ENCODE data around the gene LALBA.
A peak's percentile ranks its signal among the peaks of the same experiment; 100 is the strongest.
"Not testable (repeated sequence)": the region's sequence is repeated elsewhere in the genome, so short reads cannot be mapped to it uniquely, and the experiment has no call there.

The LALBA gene

DNA sequence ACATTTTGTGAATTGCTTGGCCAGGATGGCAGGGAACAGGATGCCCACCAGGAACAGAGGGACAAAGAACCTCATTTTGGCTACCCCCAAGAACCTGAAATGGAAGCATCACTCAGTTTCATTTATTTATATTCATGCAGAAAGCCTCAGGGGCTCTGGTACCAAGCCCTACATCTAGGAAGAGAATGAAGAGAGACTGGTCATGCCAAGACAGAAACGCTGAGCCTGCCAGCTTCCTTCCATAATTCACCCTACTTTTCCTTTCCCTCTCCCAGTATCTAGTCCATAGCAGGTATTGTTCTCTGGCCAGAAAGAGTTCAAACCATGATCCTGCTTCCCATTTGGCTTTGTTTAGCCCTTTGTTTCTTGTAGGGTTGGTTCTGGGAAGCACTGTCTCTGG, at the start of gene LALBA:
LALBA (minus strand) TSS at position 101 of the 400 bp plus-strand sequence; CDS start at position 75, 26 bp downstream.
- DNase-seq = no peak

GRCh38 chr12:48618541-48618940, 48.7 kb upstream of the LALBA start:
- peak; percentile 63 for DNase-seq

- no peak for DNase-seq
These were observed 45.8 kb upstream of the LALBA start for GRCh38 chr12:48615681-48616080.

GRCh38 chr12:48613321-48613720, 43.5 kb upstream of the LALBA start:
- DNase-seq = no peak

DNA sequence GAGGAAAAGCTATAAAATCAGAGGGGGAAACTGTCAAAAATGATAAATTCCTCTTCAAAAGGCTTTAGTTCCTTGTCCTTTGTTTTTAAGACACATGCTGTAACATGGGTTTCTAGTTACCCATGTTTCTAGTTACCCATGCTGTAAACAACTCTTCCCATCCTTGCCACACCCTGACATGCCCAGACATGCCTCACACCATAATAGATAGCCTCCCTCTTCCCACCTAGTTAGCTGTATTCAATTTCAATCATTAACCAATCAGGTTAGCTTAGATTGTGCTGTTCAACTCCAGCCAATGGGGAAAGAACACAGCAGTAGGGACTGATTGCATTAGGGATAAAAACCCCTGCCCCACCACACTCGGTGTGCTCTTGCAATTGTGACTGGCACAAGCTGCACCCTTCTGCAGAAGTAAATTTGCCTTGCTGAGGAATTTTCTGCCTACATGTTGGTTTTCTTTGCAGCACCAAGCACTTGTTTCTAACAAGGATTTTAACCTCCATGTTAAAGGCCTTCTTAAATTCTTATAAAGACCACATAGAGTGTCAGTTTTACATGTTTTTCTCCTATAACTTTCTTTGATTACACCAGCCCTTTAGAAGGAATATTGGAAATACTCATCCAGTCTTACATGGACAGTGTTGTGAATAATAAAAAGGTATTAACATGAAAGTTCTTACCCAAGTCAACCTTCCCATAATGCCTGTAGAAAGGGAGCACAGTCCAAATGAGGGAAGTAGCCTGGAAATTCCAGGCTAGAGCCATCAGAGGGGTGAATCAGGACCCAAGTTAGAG, 32.5 kb upstream of the LALBA start:
- no peak for DNase-seq

DNA sequence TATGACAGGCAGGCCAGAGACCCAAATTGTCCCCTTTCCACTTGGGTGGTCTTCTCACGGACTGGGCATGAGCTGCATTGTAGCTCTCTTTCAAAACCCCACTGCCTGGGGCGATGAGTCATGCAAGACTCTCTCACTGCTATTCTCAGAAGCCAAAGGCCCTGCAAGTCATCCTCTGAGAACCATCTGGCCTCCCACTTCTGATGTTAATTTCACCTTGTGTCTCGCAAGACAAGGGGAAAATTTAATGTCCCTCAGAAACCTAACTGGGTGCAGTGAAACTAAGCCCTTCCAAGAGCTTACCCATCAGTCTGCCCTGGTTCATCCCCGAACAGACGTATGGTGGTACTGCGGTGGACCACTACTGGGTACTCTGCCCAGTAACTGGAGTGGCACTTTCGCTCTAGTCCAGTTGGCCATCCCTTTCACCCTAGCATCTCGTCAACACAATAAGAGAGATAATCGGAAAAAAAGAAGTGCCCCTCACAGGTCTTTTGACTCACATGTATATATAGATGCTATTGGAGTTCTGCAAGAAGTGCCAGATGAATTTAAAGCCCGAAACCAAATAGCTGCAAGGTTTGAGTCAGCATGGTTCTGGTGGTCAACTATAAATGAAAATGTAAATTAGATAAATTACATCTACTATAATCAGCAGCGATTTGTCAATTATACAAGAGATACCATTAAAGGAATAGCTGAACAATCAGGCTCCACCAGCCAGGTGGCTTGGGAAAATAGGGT, 31.3 kb upstream of the LALBA start:
- DNase-seq = no peak

GRCh38 chr12:48600552-48600951, 30.7 kb upstream of the LALBA start:
- DNase-seq = no peak

DNA sequence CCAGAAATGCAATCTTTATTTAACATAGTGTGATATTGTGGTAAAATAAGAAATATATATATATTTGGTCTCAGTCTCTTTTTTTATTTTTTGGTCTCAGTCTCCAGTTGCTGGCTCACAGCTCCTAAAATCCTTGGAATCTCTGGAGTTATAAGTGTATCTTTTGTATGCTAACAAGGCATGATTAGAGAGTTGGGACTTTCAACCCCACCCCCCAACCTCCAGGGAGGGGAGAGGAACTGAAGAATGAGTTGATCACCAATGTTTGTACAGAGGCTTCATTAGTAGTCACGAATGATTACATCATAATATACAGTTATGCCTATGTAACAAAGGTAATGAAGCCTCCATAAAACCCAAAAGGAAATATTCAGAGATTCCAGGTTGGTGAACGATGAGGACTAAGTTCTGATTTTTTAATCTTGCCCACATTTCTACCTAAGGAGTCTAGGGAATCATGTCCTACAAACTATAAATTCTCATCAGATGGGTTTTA, 22.8 kb upstream of the LALBA start:
- no peak for DNase-seq

DNA sequence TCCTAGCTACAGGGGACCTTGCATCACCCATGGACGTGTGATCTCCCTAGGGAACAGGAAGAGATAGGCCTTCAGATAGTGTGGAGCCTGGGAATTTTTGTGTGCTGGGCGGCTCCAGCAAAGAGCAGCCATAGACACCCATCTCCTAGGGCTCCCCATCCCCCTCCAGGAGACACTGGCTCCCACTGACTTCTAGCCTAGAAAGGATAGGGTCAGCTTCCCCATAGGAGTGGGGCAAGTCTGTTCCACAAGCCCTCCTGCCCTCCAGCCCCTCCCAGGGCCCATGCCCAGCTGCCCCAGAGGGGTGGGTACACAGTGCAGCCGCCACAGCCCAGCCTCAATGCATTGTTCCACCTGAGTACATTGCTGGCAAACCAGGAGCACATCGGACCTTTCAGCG, 16.5 kb upstream of the LALBA start:
- no peak for DNase-seq

DNA sequence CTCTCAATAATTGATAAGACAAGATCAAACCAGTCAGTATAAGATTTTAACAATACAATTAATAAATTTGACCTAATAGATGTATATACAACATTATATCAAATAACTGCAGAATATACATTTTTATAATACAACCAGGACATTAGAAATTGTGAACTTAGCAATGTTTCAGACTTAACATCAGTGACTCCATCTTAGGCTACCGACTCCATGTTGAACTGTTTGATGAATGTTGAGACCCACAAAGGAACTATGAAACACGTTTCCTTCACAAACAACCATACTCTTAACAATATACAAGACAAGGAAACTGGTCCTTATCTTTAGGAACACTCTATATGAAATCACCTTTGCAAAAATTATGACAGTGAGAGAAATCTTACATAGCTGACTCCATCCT, 13.9 kb upstream of the LALBA start:
- DNase-seq = no peak

- DNase-seq = no peak
These were observed 11.0 kb upstream of the LALBA start for GRCh38 chr12:48580831-48581230.

DNA sequence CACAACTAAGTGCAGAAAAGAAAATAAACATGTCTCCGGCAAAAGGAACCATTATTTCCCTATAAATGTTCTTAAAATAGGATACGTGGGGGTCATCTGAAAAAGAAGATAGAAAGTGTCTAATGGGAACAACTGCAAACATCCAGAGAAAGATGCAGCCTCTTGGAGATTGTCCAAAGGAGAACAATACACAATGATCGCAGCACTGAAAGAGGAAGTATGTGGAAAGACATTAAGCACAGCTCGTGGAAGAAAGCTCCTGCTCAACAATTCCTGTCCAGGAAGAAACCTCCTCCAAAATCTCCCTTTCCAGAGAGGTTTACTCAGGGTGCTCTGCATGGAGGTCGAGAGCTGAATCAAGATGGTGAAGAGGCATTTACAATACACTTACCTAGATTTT, 2.5 kb upstream of the LALBA start:
- no peak for DNase-seq

GRCh38 chr12:48567731-48568130, 2.1 kb downstream of the LALBA start:
- no peak for DNase-seq

DNA sequence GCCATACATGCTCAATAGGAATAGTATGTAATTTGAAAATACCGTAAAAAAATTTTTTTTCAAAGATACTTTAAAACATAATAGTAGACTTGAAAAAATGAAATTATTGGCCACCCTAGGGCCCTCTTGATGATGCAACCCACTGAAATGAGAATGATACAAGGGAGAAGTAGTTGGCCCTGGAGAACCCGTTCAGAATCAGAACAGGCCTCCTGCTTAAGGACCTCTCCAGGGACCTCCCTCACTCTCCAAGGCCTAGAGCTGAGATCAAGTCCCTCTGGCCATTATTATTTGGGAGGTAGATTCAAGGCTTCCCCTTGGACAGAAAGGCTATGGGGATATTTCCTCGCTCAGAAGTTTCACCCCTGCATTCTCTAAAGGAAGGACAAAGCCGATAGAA, 11.9 kb downstream of the LALBA start:
- DNase-seq = no peak

- no peak for DNase-seq
These were observed 13.2 kb downstream of the LALBA start for GRCh38 chr12:48556631-48557030.

DNA sequence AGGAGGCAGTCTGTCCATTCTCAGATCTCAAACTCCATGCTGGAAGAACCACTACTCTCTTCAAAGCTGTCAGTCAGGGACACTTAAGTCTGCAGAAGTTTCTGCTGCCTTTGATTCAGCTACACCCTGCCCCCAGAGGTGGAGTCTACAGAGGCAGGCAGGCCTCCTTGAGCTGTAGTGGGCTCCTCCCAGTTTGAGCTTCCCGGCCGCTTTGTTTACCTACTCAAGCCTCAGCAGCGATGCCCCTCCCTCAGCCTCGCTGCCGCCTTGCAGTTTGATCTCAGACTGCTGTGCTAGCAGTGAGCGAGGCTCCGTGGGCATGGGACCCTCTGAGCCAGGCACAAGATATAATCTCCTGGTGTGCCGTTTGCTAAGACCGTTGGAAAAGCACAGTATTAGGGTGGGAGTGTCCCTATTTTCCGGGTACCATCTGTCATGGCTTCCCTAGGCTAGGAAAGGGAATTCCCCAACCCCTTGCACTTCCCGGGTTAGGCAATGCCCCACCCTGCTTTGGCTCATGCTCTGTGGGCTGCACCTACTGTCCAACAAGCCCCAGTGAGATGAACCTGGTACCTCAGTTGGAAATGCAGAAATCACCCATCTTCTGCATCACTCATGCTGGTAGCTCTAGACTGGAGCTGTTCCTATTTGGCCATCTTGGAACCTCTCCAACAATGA, 16.0 kb downstream of the LALBA start:
- DNase-seq = not testable (repeated sequence)

DNA sequence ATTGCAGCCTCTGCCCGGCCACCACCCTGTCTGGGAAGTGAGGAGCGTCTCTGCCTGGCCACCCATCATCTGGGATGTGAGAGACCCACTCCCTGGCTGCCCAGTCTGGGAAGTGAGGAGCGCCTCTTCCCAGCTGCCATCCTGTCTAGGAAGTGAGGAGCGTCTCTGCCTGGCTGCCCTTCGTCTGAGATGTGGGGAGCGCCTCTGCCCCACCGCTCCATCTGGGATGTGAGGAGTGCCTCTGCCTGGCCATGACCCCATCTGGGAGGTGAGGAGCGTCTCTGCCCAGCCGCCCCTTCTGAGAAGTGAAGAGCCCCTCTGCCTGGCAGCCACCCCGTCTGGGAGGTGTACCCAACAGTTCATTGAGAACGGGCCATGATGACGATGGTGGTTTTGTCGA, 18.2 kb downstream of the LALBA start:
- DNase-seq = not testable (repeated sequence)

- not testable (repeated sequence) for DNase-seq
These were observed 22.8 kb downstream of the LALBA start for GRCh38 chr12:48547012-48547411.

DNA sequence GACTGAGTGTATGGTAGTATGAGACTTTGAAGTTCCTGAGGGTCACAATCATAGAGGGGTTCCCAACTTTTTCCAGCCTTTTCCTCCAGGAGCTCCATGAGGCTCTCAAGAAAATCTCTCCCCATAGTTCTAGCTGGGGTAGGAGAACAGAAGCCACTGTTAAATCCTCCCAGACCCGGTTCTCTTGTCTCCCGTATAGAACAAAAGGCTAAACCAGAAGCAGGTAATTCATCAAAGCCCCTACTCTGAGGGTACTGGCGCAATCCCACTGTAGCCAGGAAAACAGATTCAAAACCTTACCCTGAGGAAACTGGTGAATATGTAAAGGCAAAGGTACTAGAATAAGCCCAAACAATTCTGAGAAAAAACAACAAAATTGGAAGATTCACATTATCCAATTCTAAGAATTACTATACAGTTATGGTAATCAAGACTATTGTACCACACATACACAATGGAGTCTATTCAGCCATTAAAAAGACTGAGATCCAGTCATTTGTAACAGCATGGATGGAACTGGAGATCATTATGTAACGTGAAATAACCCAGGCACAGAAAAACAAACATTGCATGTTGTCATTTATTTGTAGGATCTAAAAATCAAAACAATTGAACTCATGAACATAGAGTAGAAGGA, 23.9 kb downstream of the LALBA start:
- no peak for DNase-seq

- peak; percentile 38 for DNase-seq
These were observed 27.4 kb downstream of the LALBA start for GRCh38 chr12:48542300-48542928.

DNA sequence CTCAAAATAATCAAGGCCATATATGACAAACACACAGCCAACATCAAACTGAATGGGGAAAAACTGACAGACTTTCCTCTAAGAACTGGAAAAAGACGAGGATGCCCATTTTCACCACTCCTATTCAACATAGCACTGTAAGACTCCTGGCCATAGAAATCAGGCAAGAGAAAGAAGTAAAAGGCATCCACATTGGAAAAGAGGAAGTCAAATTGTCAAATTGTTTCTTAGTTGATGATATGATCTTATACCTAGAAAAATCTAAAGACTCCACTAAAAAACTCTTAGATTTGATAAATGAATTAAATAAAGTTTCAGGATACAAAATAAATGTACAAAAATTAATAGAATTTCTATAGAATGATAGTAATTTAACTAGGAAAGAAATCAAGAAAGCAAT, 33.2 kb downstream of the LALBA start:
- DNase-seq = no peak

DNA sequence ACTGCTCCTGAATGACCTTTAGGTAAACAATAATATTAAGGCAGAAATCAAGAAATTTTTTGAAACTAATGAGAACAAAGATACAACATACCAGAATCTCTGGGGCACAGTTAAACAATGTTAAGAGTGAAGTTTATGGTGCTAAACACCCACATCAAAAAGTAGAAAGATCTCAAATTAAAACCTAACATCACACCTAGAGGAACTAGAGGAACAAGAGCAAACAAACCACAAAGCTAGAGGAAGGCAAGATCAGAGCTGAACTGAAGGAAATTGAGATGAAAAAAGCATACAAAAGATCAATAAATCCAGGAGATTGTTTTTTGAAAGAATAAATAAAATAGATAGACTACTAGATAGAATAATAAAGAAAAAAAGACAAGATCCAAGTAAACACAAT, 37.2 kb downstream of the LALBA start:
- DNase-seq = no peak
